Naive B cell (primary cell): Measurements from ENCODE around the gene PPM1G. TPM values are rescaled to one million over a fixed set of nuclear protein-coding genes. Genes with fewer than 3 reads are reported as not detected.
"Not testable (repeated sequence)": the region's sequence is repeated elsewhere in the genome, so short reads cannot be mapped to it uniquely, and the experiment has no call there.

Experiments
- ATAC-seq, 2 donors: fragments of 150-1000 bp; cut with Tn5 transposase; 2 replicates each; pipeline ENCODE4 v1.10.0; 2021; ENCODE audit warnings: low read depth in 2 of 2, mild to moderate bottlenecking in 2 of 2, moderate library complexity in 2 of 2
- DNase-seq: peaks from one replicate; pipeline ENCODE4 v3.0.0; 2022
- H3K27ac Mint-ChIP-seq, 6 donors: one replicate each; pipeline ENCODE4 v1.8.0; 2020 to 2022; ENCODE audit warnings: mild to moderate bottlenecking in 6 of 6, mixed read lengths in 6 of 6, moderate library complexity in 5 of 6, inconsistent platforms in 2 of 6
- H3K27me3 Mint-ChIP-seq, 3 donors: one replicate each; pipeline ENCODE4 v1.8.0; 2021 to 2022; ENCODE audit warnings: mixed read lengths in 3 of 3, mild to moderate bottlenecking in 1 of 3
- H3K36me3 Mint-ChIP-seq, 2 donors: one replicate each; pipeline ENCODE4 v1.8.0; 2020 to 2022; ENCODE audit warnings: mixed read lengths in 2 of 2, inconsistent platforms in 1 of 2, mild to moderate bottlenecking in 1 of 2
- H3K4me1 Mint-ChIP-seq, 3 donors: one replicate each; pipeline ENCODE4 v1.8.0; 2020 to 2022; ENCODE audit warnings: mixed read lengths in 3 of 3, inconsistent platforms in 1 of 3, mild to moderate bottlenecking in 1 of 3, moderate library complexity in 1 of 3
- H3K4me3 Mint-ChIP-seq, 8 donors: one replicate each; pipeline ENCODE4 v1.8.0; 2020 to 2022; ENCODE audit warnings: mild to moderate bottlenecking in 8 of 8, mixed read lengths in 8 of 8, moderate library complexity in 8 of 8, inconsistent platforms in 2 of 8
- H3K9me3 Mint-ChIP-seq, 7 donors: one replicate each; pipeline ENCODE4 v1.8.0; 2020 to 2022; ENCODE audit warnings: mixed read lengths in 7 of 7, mild to moderate bottlenecking in 5 of 7, inconsistent platforms in 2 of 7, moderate library complexity in 1 of 7
- polyA plus RNA-seq, 6 donors: library from polyadenylated mRNA; unstranded; fragments of 300-500 nt; fragmentation: Illumina TruSeq; gene quantifications; one replicate each; pipeline ENCODE4 v1.2.3, GENCODE V29; 2021; ENCODE audit warnings: low read depth in 6 of 6

PPM1G gene
- polyA plus RNA-seq, 6 donors from 2014 or later = 67.1 to 105 (median 73.2) TPM

- Mint-ChIP-seq H3K4me3 (peak within 1 kb of the TSS; percentile 90 to 100 (median 99)), H3K36me3 (peaks cover 0 to 9% of the 10 kb centered on the region in 2 donors), H3K27ac (peak within 1 kb of the TSS; percentile 98 to 100 (median 99)), H3K4me1 (peaks cover 35 to 59% (median 50%) of the 10 kb centered on the region in 3 donors), H3K27me3 (no peaks in the 10 kb centered on the region), H3K9me3 (no peaks in the 10 kb centered on the region)
- DNase-seq = peak; percentile 94
- ATAC-seq = peak; percentile 82 to 86
Observed at GRCh38 chr2:27356382-27357181, 52.8 kb downstream of the PPM1G start, which contains the start of gene GTF3C2. Gene GTF3C2, minus strand, starts transcription at chr2:27356764. Its CDS starts 13,210 bp downstream, at chr2:27343554.

GRCh38 chr2:27356056-27356381 lies 53.4 kb downstream of the PPM1G start:
- Mint-ChIP-seq H3K9me3 (no peaks in the 10 kb centered on the region), H3K27ac (peak overlapping the region; percentile 98 to 100 (median 99)), H3K4me3 (peak overlapping the region; percentile 90 to 100 (median 99)), H3K27me3 (no peaks in the 10 kb centered on the region), H3K4me1 (peaks cover 35 to 63% (median 51%) of the 10 kb centered on the region in 3 donors), H3K36me3 (peaks cover 0 to 9% of the 10 kb centered on the region in 2 donors)
- peak; percentile 18 to 26 for ATAC-seq
- DNase-seq = no peak

GRCh38 chr2:27354597-27354927 lies 54.8 kb downstream of the PPM1G start:
- H3K9me3 Mint-ChIP-seq = no peaks in the 10 kb centered on the region
- peaks cover 41 to 71% (median 56%) of the 10 kb centered on the region in 3 donors for H3K4me1 Mint-ChIP-seq
- DNase-seq (no peak), ATAC-seq (no peak)
- H3K36me3 Mint-ChIP-seq = peaks cover 5 to 9% of the 10 kb centered on the region in 2 donors
- H3K27ac Mint-ChIP-seq = peak overlapping the region in 2 of 6 donors; percentile 45 to 63
- no peaks in the 10 kb centered on the region for H3K27me3 Mint-ChIP-seq
- H3K4me3 Mint-ChIP-seq = peak overlapping the region in 5 of 8 donors; percentile 20 to 90 (median 37)

DNA sequence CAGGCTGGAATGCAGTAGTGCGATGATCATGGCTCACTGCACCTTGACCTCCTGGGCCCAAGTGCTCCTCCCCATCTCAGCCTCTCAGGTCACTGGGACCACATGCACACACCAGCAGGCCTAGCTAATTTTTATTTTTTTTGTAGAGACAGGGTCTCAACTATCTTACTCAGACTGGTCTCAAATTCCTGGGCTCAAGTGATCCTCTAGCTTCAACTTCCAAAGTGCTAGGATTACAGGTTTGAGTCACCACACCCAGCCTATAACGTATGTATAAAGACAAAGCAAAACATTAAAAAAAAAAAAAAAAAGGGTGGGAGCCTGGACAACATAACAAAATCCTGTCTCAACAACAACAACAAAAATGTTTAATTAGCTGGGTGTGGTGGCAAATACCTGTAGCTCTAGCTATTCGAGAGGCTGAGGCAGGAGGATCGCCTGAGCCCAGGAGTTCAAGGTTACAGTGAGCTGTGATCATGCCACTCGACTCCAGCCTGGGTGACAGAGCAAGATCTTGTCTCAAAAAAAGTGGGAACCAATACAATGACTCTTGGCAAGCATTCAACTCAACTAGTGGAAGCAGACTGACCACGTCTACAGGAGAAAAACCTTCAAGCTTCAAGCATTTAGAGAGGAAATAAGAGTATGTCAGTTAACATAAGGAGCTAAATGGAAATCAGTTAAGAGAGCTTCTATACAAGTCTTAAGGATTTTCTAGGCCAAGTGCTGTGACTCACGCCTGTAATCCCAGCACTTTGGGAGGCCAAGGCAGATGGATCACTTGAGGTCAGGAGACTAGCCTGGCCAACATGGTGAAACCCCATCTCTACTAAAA lies 55.4 kb downstream of the PPM1G start:
- H3K27me3 Mint-ChIP-seq = no peaks in the 10 kb centered on the region
- peak overlapping the region in 7 of 8 donors; percentile 24 to 90 (median 46) for H3K4me3 Mint-ChIP-seq
- peaks cover 5 to 9% of the 10 kb centered on the region in 2 donors for H3K36me3 Mint-ChIP-seq
- no peaks in the 10 kb centered on the region for H3K9me3 Mint-ChIP-seq
- DNase-seq (no peak), ATAC-seq (no peak)
- H3K27ac Mint-ChIP-seq = peak overlapping the region in 3 of 6 donors; percentile 45 to 63 (median 59)
- H3K4me1 Mint-ChIP-seq = peaks cover 41 to 74% (median 56%) of the 10 kb centered on the region in 3 donors

DNA sequence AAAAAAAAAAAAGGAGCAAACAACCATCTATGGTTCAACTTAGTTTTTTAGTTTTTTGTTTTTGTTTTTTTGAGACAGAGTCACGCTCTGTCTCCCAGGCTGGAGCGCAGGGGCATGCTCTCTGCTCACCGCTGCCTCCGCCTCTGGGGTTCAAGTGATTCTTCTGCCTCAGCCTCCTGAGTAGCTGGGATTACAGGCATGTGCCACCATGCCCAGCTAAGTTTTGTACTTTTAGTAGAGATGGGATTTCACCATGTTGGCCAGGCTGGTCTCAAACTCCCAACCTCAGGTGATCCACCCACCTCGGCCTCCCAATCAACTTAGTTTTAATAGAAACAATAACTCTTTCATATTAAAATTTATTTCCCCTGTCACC lies 56.0 kb downstream of the PPM1G start:
- H3K9me3 Mint-ChIP-seq, DNase-seq, H3K27ac Mint-ChIP-seq, ATAC-seq, H3K36me3 Mint-ChIP-seq, H3K27me3 Mint-ChIP-seq: not testable (repeated sequence)
- H3K4me1 Mint-ChIP-seq = peaks cover 37 to 71% (median 56%) of the 10 kb centered on the region in 3 donors
- peak overlapping the region in 1 of 8 donors; percentile 90 for H3K4me3 Mint-ChIP-seq

- no peaks in the 10 kb centered on the region for H3K27me3 Mint-ChIP-seq
- H3K27ac Mint-ChIP-seq = peak overlapping the region in 2 of 6 donors; percentile 29 to 62
- no peak for DNase-seq
- H3K4me3 Mint-ChIP-seq = peak overlapping the region in 2 of 8 donors; percentile 9 to 32
- H3K36me3 Mint-ChIP-seq = peaks cover 7 to 10% of the 10 kb centered on the region in 2 donors
- no peak for ATAC-seq
- H3K4me1 Mint-ChIP-seq = peaks cover 34 to 71% (median 54%) of the 10 kb centered on the region in 3 donors
- H3K9me3 Mint-ChIP-seq = no peaks in the 10 kb centered on the region
Observed at GRCh38 chr2:27351802-27352598, 57.4 kb downstream of the PPM1G start.

- no peak overlapping the region for H3K4me3 Mint-ChIP-seq
- ATAC-seq = no peak
- no peaks in the 10 kb centered on the region for H3K27me3 Mint-ChIP-seq
- peaks cover 35 to 57% (median 51%) of the 10 kb centered on the region in 3 donors for H3K4me1 Mint-ChIP-seq
- peaks cover 0 to 10% of the 10 kb centered on the region in 2 donors for H3K36me3 Mint-ChIP-seq
- no peaks in the 10 kb centered on the region for H3K9me3 Mint-ChIP-seq
- DNase-seq = no peak
- H3K27ac Mint-ChIP-seq = peak overlapping the region in 3 of 6 donors; percentile 33 to 88 (median 56)
Observed at GRCh38 chr2:27350106-27350693, 59.2 kb downstream of the PPM1G start.

GRCh38 chr2:27347641-27348040 lies 61.8 kb downstream of the PPM1G start:
- H3K4me3 Mint-ChIP-seq = no peak overlapping the region
- H3K36me3 Mint-ChIP-seq = peaks cover 0 to 10% of the 10 kb centered on the region in 2 donors
- H3K4me1 Mint-ChIP-seq = peaks cover 32 to 45% (median 43%) of the 10 kb centered on the region in 3 donors
- no peak for DNase-seq
- H3K27me3 Mint-ChIP-seq = no peaks in the 10 kb centered on the region
- H3K9me3 Mint-ChIP-seq = no peaks in the 10 kb centered on the region
- ATAC-seq = no peak
- H3K27ac Mint-ChIP-seq = no peak overlapping the region

GRCh38 chr2:27336173-27336572 lies 73.2 kb downstream of the PPM1G start:
- Mint-ChIP-seq H3K9me3 (no peaks in the 10 kb centered on the region), H3K36me3 (peaks cover 24 to 47% of the 10 kb centered on the region in 2 donors), H3K4me3 (no peak overlapping the region), H3K27me3 (no peaks in the 10 kb centered on the region), H3K27ac (no peak overlapping the region), H3K4me1 (peaks cover 0 to 4% (median 0%) of the 10 kb centered on the region in 3 donors)
- ATAC-seq (no peak), DNase-seq (no peak)

DNA sequence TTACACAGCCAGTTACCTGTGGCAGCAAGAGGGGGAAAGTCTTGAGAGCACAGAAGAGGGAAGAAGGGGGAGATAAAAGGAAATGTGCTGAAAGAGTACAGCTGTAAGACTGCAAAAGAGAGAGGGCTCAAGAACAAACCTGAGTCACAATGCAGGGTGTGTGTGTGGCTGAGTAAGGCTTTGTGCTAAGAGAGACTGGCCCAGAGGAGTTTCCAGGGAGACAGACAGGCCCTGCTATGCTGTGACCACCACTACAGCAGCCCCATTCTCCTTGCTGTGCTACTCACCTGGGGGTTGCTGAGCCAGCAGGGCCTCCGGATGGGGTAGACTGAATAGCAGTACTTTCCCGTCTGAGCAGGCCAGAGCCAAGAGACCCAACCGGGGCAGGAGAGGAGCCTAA lies 74.1 kb downstream of the PPM1G start:
- DNase-seq = no peak
- H3K4me3 Mint-ChIP-seq = no peak overlapping the region

More for the DNA sequence above, 74.1 kb downstream of the PPM1G start:
- H3K27ac Mint-ChIP-seq = peak overlapping the region in 1 of 6 donors; percentile 49
- H3K4me1 Mint-ChIP-seq = peaks cover 0 to 4% (median 0%) of the 10 kb centered on the region in 3 donors
- no peaks in the 10 kb centered on the region for H3K27me3 Mint-ChIP-seq
- H3K36me3 Mint-ChIP-seq = peaks cover 24 to 39% of the 10 kb centered on the region in 2 donors
- H3K9me3 Mint-ChIP-seq = no peaks in the 10 kb centered on the region
- ATAC-seq = no peak
